ENCODE measurements around the gene LBX2. TPM values are rescaled to one million over a fixed set of nuclear protein-coding genes. Genes with fewer than 3 reads are reported as not detected.

The LBX2 gene
- total and polyA plus RNA-seq, 4 donors: 0.63 to 1.9 (median 1.1) TPM

GRCh38 chr2:74474899-74475298 lies 24.5 kb downstream of the LBX2 start:
- Histone ChIP-seq H3K4me3 (no peak overlapping the region), H3K9me3 (ENCODE audit: control insufficient read depth in 4 of 4, insufficient read depth in 3 of 4, low read length in 3 of 4) (no peaks in the 10 kb centered on the region), H3K9ac (ENCODE audit: insufficient read depth in 1 of 2, low read length in 2 of 2) (no peak overlapping the region), H3K27me3 (ENCODE audit: control insufficient read depth in 3 of 3, insufficient read depth in 3 of 3, low read length in 2 of 3) (no peaks in the 10 kb centered on the region), H3K27ac (ENCODE audit: low read depth in 1 of 2, low read length in 1 of 2) (no peak overlapping the region), H3K4me1 (ENCODE audit: control insufficient read depth in 5 of 5, insufficient read depth in 5 of 5, low read length in 5 of 5) (peaks cover 3 to 15% (median 9%) of the 10 kb centered on the region in 5 donors), H3K36me3 (ENCODE audit: control insufficient read depth in 4 of 4, insufficient read depth in 4 of 4, low read length in 4 of 4) (peaks cover 7 to 25% (median 10%) of the 10 kb centered on the region in 4 donors)
- no peak for ATAC-seq (ENCODE audit: insufficient read depth, low FRiP score)
- no peak for TF ChIP-seq CTCF (IDR thresholded peaks at IDR 0.05; ENCODE audit: control extremely low read depth, extremely low read depth)
- 86 to 94% methylated on average over 5 of the region's 5 CpGs for WGBS, 2 donors
- DNase-seq: no peak

- 95 to 96% methylated on average over 6 of the region's 6 CpGs for WGBS, 2 donors
- H3K4me1 ChIP-seq (ENCODE audit: control insufficient read depth in 5 of 5, insufficient read depth in 5 of 5, low read length in 5 of 5): peaks cover 3 to 15% (median 9%) of the 10 kb centered on the region in 5 donors
- H3K27ac ChIP-seq (ENCODE audit: low read depth in 1 of 2, low read length in 1 of 2): no peak overlapping the region
- no peaks in the 10 kb centered on the region for H3K27me3 ChIP-seq (ENCODE audit: control insufficient read depth in 3 of 3, insufficient read depth in 3 of 3, low read length in 2 of 3)
- TF ChIP-seq CTCF (IDR thresholded peaks at IDR 0.05; ENCODE audit: control extremely low read depth, extremely low read depth): no peak
- no peak overlapping the region for H3K9ac ChIP-seq (ENCODE audit: insufficient read depth in 1 of 2, low read length in 2 of 2)
- no peaks in the 10 kb centered on the region for H3K9me3 ChIP-seq (ENCODE audit: control insufficient read depth in 4 of 4, insufficient read depth in 3 of 4, low read length in 3 of 4)
- H3K4me3 ChIP-seq: no peak overlapping the region
- DNase-seq: no peak
- H3K36me3 ChIP-seq (ENCODE audit: control insufficient read depth in 4 of 4, insufficient read depth in 4 of 4, low read length in 4 of 4): peaks cover 6 to 24% (median 10%) of the 10 kb centered on the region in 4 donors
- no peak for ATAC-seq (ENCODE audit: insufficient read depth, low FRiP score)
These were observed 24.9 kb downstream of the LBX2 start for GRCh38 chr2:74474481-74474880.

- peaks cover 6 to 24% (median 10%) of the 10 kb centered on the region in 4 donors for H3K36me3 ChIP-seq (ENCODE audit: control insufficient read depth in 4 of 4, insufficient read depth in 4 of 4, low read length in 4 of 4)
- H3K27me3 ChIP-seq (ENCODE audit: control insufficient read depth in 3 of 3, insufficient read depth in 3 of 3, low read length in 2 of 3): no peaks in the 10 kb centered on the region
- 9 to 10% methylated on average over 7 of the region's 7 CpGs for WGBS, 2 donors
- TF ChIP-seq CTCF (IDR thresholded peaks at IDR 0.05; ENCODE audit: control extremely low read depth, extremely low read depth): no peak
- peak overlapping the region; percentile 88 to 95 for H3K27ac ChIP-seq (ENCODE audit: low read depth in 1 of 2, low read length in 1 of 2)
- peaks cover 3 to 15% (median 9%) of the 10 kb centered on the region in 5 donors for H3K4me1 ChIP-seq (ENCODE audit: control insufficient read depth in 5 of 5, insufficient read depth in 5 of 5, low read length in 5 of 5)
- H3K9ac ChIP-seq (ENCODE audit: insufficient read depth in 1 of 2, low read length in 2 of 2): peak overlapping the region in 1 of 2 donors; percentile 65
- no peak for DNase-seq
- ATAC-seq (ENCODE audit: insufficient read depth, low FRiP score): no peak
- peak overlapping the region; percentile 73 for H3K4me3 ChIP-seq
- no peaks in the 10 kb centered on the region for H3K9me3 ChIP-seq (ENCODE audit: control insufficient read depth in 4 of 4, insufficient read depth in 3 of 4, low read length in 3 of 4)
These were observed 26.5 kb downstream of the LBX2 start for GRCh38 chr2:74472945-74473258.

Data from lung (tissue), 12 donors.